Measurements from ENCODE around the gene E2F8. TPM values are rescaled to one million over a fixed set of nuclear protein-coding genes. Genes with fewer than 3 reads are reported as not detected.

E2F8 gene
- total and polyA plus RNA-seq, 2 experiments from 2014 or later: 8.3 to 10.6 TPM

GRCh38 chr11:19218786-19219460 is 21.8 kb downstream of the E2F8 start (continued):
- TF ChIP-seq ZNF462 (CRISPR knock-in tag; IDR thresholded peaks at IDR 0.05) (no peak), ZNF114 (CRISPR knock-in tag; IDR thresholded peaks at IDR 0.05) (no peak), POLR2AphosphoS5 (IDR thresholded peaks at IDR 0.05; ENCODE audit: low read depth) (no peak)

GRCh38 chr11:19218216-19218615 is 22.5 kb downstream of the E2F8 start:
- Histone ChIP-seq H3K36me3 (ENCODE audit: insufficient read depth) (no peaks in the 10 kb centered on the region), H3K79me2 (replicated peaks; ENCODE audit: insufficient read depth) (no peaks in the 10 kb centered on the region), H3K27ac (ENCODE audit: low read depth) (no peak overlapping the region), H2AFZ (no peak overlapping the region; the same call in 1 of the 2 replicates), H3K4me1 (ENCODE audit: insufficient read depth) (0 out of 2 replicates have a peak, but pooled peaks cover 3% of the 10 kb centered on the region), H3F3A (replicated peaks; ENCODE audit: low read depth) (no peaks in the 10 kb centered on the region), H4K20me1 (replicated peaks; ENCODE audit: insufficient read depth) (no peaks in the 10 kb centered on the region), H3K27me3 (ENCODE audit: insufficient read depth) (no peaks in the 10 kb centered on the region), H3K9me2 (ENCODE audit: insufficient read depth) (no peaks in the 10 kb centered on the region), H3K4me2 (no peak overlapping the region), H3K4me3 (no peak overlapping the region)
- no peak for DNase-seq (ENCODE audit: low spot score)
- Mint-ChIP-seq H3K36me3 (ENCODE audit: low read depth) (peaks cover 12% of the 10 kb centered on the region), H3K4me3 (no peak overlapping the region), H3K9me3 (no peaks in the 10 kb centered on the region), H3K27ac (no peak overlapping the region), H3K27me3 (ENCODE audit: insufficient read depth, low read depth, poor library complexity) (no peaks in the 10 kb centered on the region), H3K4me1 (peaks cover 6% of the 10 kb centered on the region; the same call in 2 of the 3 replicates)
- no peak for ATAC-seq
- TF ChIP-seq ETS1 (IDR thresholded peaks at IDR 0.05): no peak
- no peak for TF ChIP-seq ZNF331 (CRISPR knock-in tag; IDR thresholded peaks at IDR 0.05; ENCODE audit: low read depth)
- TF ChIP-seq CREB1 (CRISPR knock-in tag; IDR thresholded peaks at IDR 0.05; ENCODE audit: low read depth): no peak
- no peak for TF ChIP-seq POLR2AphosphoS5 (IDR thresholded peaks at IDR 0.05; ENCODE audit: low read depth)
- no peak for TF ChIP-seq STAT1 (IDR thresholded peaks at IDR 0.05; ENCODE audit: unreplicated experiment)
- TF ChIP-seq JUNB (IDR thresholded peaks at IDR 0.05; ENCODE audit: unreplicated experiment): no peak
- TF ChIP-seq, protein P1, sequence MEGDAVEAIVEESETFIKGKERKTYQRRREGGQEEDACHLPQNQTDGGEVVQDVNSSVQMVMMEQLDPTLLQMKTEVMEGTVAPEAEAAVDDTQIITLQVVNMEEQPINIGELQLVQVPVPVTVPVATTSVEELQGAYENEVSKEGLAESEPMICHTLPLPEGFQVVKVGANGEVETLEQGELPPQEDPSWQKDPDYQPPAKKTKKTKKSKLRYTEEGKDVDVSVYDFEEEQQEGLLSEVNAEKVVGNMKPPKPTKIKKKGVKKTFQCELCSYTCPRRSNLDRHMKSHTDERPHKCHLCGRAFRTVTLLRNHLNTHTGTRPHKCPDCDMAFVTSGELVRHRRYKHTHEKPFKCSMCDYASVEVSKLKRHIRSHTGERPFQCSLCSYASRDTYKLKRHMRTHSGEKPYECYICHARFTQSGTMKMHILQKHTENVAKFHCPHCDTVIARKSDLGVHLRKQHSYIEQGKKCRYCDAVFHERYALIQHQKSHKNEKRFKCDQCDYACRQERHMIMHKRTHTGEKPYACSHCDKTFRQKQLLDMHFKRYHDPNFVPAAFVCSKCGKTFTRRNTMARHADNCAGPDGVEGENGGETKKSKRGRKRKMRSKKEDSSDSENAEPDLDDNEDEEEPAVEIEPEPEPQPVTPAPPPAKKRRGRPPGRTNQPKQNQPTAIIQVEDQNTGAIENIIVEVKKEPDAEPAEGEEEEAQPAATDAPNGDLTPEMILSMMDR (conservative IDR thresholded peaks at IDR 0.05; ENCODE audit: low read depth in 2 of 2): no peak
- no peak for TF ChIP-seq NANOG (IDR thresholded peaks at IDR 0.05; ENCODE audit: borderline replicate concordance)
- TF ChIP-seq, protein P2, sequence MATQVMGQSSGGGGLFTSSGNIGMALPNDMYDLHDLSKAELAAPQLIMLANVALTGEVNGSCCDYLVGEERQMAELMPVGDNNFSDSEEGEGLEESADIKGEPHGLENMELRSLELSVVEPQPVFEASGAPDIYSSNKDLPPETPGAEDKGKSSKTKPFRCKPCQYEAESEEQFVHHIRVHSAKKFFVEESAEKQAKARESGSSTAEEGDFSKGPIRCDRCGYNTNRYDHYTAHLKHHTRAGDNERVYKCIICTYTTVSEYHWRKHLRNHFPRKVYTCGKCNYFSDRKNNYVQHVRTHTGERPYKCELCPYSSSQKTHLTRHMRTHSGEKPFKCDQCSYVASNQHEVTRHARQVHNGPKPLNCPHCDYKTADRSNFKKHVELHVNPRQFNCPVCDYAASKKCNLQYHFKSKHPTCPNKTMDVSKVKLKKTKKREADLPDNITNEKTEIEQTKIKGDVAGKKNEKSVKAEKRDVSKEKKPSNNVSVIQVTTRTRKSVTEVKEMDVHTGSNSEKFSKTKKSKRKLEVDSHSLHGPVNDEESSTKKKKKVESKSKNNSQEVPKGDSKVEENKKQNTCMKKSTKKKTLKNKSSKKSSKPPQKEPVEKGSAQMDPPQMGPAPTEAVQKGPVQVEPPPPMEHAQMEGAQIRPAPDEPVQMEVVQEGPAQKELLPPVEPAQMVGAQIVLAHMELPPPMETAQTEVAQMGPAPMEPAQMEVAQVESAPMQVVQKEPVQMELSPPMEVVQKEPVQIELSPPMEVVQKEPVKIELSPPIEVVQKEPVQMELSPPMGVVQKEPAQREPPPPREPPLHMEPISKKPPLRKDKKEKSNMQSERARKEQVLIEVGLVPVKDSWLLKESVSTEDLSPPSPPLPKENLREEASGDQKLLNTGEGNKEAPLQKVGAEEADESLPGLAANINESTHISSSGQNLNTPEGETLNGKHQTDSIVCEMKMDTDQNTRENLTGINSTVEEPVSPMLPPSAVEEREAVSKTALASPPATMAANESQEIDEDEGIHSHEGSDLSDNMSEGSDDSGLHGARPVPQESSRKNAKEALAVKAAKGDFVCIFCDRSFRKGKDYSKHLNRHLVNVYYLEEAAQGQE (IDR thresholded peaks at IDR 0.05; ENCODE audit: unreplicated experiment): no peak
- no peak for TF ChIP-seq EZH2phosphoT487 (IDR thresholded peaks at IDR 0.05; ENCODE audit: unreplicated experiment)
- TF ChIP-seq ZNF114 (CRISPR knock-in tag; IDR thresholded peaks at IDR 0.05): no peak
